Measurements from ENCODE around the gene UBE2D2. TPM values are rescaled to one million over a fixed set of nuclear protein-coding genes. Genes with fewer than 3 reads are reported as not detected.

The UBE2D2 gene
- total and polyA plus RNA-seq, 2 of the 13 experiments (the other 11 are each of a cell fraction or from before 2014, with no cell fraction given) = 79.1 to 109 TPM

- TF ChIP-seq ZNF260 (CRISPR knock-in tag; IDR thresholded peaks at IDR 0.05; ENCODE audit: borderline replicate concordance, low read depth) (no peak; the same call in 1 of the 2 replicates), PAF1 (CRISPR knock-in tag; IDR thresholded peaks at IDR 0.05) (no peak), SP1 (IDR thresholded peaks at IDR 0.05) (no peak), SP1 (CRISPR knock-in tag; IDR thresholded peaks at IDR 0.05) (peak; percentile 49; the same call in 1 of the 2 replicates), BORCS8-MEF2B (CRISPR knock-in tag; IDR thresholded peaks at IDR 0.05) (peak; percentile 90), SRSF1 (optimal IDR thresholded peaks at IDR 0.05; ENCODE audit: low read depth, low read length) (peak; percentile 76), NPAS2 (CRISPR knock-in tag; IDR thresholded peaks at IDR 0.05; ENCODE audit: borderline replicate concordance) (peak; percentile 78; the same call in 1 of the 2 replicates), ZNF781 (CRISPR knock-in tag; IDR thresholded peaks at IDR 0.05; ENCODE audit: borderline replicate concordance, not compliant biosample characterization) (no peak), KLF12 (CRISPR knock-in tag; IDR thresholded peaks at IDR 0.05; ENCODE audit: borderline replicate concordance) (peak; percentile 70; the same call in 1 of the 2 replicates), PCBP2 (optimal IDR thresholded peaks at IDR 0.05; ENCODE audit: low read depth, low read length, poor library complexity, severe bottlenecking) (no peak), NKX3-1 (CRISPR knock-in tag; IDR thresholded peaks at IDR 0.05) (no peak), ZNF639 (CRISPR knock-in tag; conservative IDR thresholded peaks at IDR 0.05) (peak; percentile 89), SATB2 (CRISPR knock-in tag; IDR thresholded peaks at IDR 0.05) (no peak), ZNF460 (CRISPR knock-in tag; IDR thresholded peaks at IDR 0.05; ENCODE audit: borderline replicate concordance) (no peak; the same call in 1 of the 2 replicates), ZC3H13 (CRISPR knock-in tag; IDR thresholded peaks at IDR 0.05) (peak; percentile 86; the same call in 1 of the 2 replicates), GATA4 (IDR thresholded peaks at IDR 0.05; ENCODE audit: borderline replicate concordance, low read depth) (no peak)
- TF ChIP-seq, protein P1, sequence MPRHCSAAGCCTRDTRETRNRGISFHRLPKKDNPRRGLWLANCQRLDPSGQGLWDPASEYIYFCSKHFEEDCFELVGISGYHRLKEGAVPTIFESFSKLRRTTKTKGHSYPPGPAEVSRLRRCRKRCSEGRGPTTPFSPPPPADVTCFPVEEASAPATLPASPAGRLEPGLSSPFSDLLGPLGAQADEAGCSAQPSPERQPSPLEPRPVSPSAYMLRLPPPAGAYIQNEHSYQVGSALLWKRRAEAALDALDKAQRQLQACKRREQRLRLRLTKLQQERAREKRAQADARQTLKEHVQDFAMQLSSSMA (CRISPR knock-in tag; IDR thresholded peaks at IDR 0.05) = 0 out of 2 replicates have a peak, but pooled peaks have one; percentile 30
- TF ChIP-seq, protein P2, sequence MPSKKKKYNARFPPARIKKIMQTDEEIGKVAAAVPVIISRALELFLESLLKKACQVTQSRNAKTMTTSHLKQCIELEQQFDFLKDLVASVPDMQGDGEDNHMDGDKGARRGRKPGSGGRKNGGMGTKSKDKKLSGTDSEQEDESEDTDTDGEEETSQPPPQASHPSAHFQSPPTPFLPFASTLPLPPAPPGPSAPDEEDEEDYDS (CRISPR knock-in tag; IDR thresholded peaks at IDR 0.05) = peak; percentile 17; the same call in 1 of the 2 replicates
- TF ChIP-seq, protein P3, sequence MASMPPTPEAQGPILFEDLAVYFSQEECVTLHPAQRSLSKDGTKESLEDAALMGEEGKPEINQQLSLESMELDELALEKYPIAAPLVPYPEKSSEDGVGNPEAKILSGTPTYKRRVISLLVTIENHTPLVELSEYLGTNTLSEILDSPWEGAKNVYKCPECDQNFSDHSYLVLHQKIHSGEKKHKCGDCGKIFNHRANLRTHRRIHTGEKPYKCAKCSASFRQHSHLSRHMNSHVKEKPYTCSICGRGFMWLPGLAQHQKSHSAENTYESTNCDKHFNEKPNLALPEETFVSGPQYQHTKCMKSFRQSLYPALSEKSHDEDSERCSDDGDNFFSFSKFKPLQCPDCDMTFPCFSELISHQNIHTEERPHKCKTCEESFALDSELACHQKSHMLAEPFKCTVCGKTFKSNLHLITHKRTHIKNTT (CRISPR knock-in tag; IDR thresholded peaks at IDR 0.05) = no peak
- TF ChIP-seq, protein P4, sequence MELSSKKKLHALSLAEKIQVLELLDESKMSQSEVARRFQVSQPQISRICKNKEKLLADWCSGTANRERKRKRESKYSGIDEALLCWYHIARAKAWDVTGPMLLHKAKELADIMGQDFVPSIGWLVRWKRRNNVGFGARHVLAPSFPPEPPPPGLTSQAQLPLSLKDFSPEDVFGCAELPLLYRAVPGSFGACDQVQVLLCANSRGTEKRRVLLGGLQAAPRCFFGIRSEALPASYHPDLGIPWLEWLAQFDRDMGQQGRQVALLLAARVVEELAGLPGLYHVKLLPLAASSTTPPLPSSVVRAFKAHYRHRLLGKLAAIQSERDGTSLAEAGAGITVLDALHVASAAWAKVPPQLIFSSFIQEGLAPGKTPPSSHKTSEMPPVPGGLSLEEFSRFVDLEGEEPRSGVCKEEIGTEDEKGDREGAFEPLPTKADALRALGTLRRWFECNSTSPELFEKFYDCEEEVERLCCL (CRISPR knock-in tag; IDR thresholded peaks at IDR 0.05; ENCODE audit: borderline replicate concordance) = no peak
- TF ChIP-seq, protein P5, sequence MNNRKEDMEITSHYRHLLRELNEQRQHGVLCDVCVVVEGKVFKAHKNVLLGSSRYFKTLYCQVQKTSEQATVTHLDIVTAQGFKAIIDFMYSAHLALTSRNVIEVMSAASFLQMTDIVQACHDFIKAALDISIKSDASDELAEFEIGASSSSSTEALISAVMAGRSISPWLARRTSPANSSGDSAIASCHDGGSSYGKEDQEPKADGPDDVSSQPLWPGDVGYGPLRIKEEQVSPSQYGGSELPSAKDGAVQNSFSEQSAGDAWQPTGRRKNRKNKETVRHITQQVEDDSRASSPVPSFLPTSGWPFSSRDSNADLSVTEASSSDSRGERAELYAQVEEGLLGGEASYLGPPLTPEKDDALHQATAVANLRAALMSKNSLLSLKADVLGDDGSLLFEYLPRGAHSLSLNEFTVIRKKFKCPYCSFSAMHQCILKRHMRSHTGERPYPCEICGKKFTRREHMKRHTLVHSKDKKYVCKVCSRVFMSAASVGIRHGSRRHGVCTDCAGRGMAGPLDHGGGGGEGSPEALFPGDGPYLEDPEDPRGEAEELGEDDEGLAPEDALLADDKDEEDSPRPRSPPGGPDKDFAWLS (CRISPR knock-in tag; IDR thresholded peaks at IDR 0.05; ENCODE audit: borderline replicate concordance) = 0 out of 2 replicates have a peak, but pooled peaks have one; percentile 59
Measured at GRCh38 chr5:139637438-139638089, 76.4 kb downstream of the UBE2D2 start (continued).
